ENCODE data around the gene PLA2G4A.

GRCh38 chr1:186903374-186904136, 74.8 kb downstream of the PLA2G4A start:
- TF ChIP-seq, protein P1, sequence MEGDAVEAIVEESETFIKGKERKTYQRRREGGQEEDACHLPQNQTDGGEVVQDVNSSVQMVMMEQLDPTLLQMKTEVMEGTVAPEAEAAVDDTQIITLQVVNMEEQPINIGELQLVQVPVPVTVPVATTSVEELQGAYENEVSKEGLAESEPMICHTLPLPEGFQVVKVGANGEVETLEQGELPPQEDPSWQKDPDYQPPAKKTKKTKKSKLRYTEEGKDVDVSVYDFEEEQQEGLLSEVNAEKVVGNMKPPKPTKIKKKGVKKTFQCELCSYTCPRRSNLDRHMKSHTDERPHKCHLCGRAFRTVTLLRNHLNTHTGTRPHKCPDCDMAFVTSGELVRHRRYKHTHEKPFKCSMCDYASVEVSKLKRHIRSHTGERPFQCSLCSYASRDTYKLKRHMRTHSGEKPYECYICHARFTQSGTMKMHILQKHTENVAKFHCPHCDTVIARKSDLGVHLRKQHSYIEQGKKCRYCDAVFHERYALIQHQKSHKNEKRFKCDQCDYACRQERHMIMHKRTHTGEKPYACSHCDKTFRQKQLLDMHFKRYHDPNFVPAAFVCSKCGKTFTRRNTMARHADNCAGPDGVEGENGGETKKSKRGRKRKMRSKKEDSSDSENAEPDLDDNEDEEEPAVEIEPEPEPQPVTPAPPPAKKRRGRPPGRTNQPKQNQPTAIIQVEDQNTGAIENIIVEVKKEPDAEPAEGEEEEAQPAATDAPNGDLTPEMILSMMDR (IDR thresholded peaks at IDR 0.05): no peak
- no peak for TF ChIP-seq POLR2A (IDR thresholded peaks at IDR 0.05)
